ENCODE results near the gene ROR1. TPM values are rescaled to one million over a fixed set of nuclear protein-coding genes. Genes with fewer than 3 reads are reported as not detected.

ROR1 gene
- total RNA-seq, 1 experiment from 2014 or later, result 1.4 TPM

- H3K9me3 ChIP-seq, result no peaks in the 10 kb centered on the region
- DNase-seq, result no peak
- H3K27me3 ChIP-seq, result no peaks in the 10 kb centered on the region
- H3K36me3 ChIP-seq, result no peaks in the 10 kb centered on the region
- H3K4me3 ChIP-seq, result no peak overlapping the region
Observed at GRCh38 chr1:63854091-63854490, 80.3 kb downstream of the ROR1 start.

DNA sequence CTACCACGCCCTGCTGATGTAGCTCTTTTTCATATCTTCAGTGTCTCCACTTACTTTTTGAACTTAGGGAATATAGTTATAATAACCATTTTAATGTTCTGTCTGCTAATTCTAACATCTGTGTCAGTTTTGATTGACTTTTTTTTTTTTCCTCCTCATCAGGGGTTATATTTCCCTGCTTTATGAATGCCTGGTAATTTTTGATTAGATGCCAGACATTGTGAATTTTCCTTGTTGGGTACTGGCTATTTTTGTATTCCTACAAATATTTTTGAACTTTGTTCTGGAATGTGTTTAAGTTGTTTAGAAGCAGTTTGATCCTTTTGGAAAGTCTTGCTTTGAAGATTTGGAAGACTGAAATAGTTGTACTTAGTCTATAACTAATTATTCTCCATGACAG, 82.1 kb downstream of the ROR1 start:
- DNase-seq, result no peak
- Histone ChIP-seq H3K36me3 (no peaks in the 10 kb centered on the region), H3K9me3 (no peaks in the 10 kb centered on the region), H3K4me3 (no peak overlapping the region), H3K27me3 (no peaks in the 10 kb centered on the region)

- no peak for DNase-seq
- H3K36me3 ChIP-seq, result no peaks in the 10 kb centered on the region
- no peaks in the 10 kb centered on the region for H3K27me3 ChIP-seq
- no peak overlapping the region for H3K4me3 ChIP-seq
- no peaks in the 10 kb centered on the region for H3K9me3 ChIP-seq
Observed at GRCh38 chr1:63856924-63857323, 83.1 kb downstream of the ROR1 start.

GRCh38 chr1:63857478-63857877, 83.7 kb downstream of the ROR1 start:
- DNase-seq, result no peak
- no peaks in the 10 kb centered on the region for H3K27me3 ChIP-seq
- no peaks in the 10 kb centered on the region for H3K36me3 ChIP-seq
- H3K9me3 ChIP-seq, result no peaks in the 10 kb centered on the region
- no peak overlapping the region for H3K4me3 ChIP-seq

- H3K27me3 ChIP-seq, result no peaks in the 10 kb centered on the region
- H3K36me3 ChIP-seq, result no peaks in the 10 kb centered on the region
- no peak for DNase-seq
- no peaks in the 10 kb centered on the region for H3K9me3 ChIP-seq
- H3K4me3 ChIP-seq, result no peak overlapping the region
Observed at GRCh38 chr1:63858153-63858552, 84.3 kb downstream of the ROR1 start.

DNA sequence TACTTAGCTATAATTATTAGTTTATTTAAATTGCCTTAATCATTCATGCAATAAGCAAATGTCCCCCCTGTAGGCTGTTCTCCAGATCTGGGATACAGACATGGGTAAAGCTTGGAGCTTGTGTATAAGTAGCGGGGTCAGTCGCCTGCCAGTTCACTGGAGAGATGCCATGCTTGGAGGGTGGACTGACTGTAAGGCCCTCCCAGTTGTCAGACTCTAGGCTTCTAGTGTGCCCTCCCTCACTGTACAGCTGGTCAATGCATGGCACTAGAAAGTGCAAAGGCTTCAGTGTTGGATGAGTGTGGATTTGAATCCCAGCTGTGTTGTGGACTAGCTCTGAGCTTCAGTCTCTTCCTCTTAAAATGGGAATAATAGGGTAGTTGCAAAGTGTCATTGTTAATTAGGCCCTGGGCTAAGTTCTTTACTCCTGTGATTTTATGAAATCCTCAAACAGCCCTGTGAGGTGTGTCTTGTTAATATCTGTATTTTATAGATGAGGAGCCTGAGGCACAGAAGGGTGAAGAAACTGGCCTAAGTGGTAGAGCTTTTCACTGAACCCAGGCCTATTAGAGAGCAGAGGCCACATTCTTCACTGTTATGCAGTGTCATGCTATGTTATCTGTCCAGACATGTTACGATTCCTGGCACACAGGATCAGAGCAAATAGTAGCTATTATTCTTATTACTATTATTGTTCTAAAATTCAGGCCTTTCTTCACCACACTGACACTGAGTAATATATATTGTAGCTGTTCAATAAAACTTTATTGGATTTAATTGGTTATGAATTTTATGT, 85.9 kb downstream of the ROR1 start:
- no peak for DNase-seq
- Histone ChIP-seq H3K27me3 (no peaks in the 10 kb centered on the region), H3K4me3 (no peak overlapping the region), H3K36me3 (no peaks in the 10 kb centered on the region), H3K9me3 (no peaks in the 10 kb centered on the region)

- Histone ChIP-seq H3K27me3 (no peaks in the 10 kb centered on the region), H3K36me3 (no peaks in the 10 kb centered on the region), H3K4me3 (no peak overlapping the region), H3K9me3 (no peaks in the 10 kb centered on the region)
- no peak for DNase-seq
Observed at GRCh38 chr1:63861052-63861691, 87.4 kb downstream of the ROR1 start.

- H3K36me3 ChIP-seq, result no peaks in the 10 kb centered on the region
- H3K9me3 ChIP-seq, result no peaks in the 10 kb centered on the region
- DNase-seq, result no peak
- H3K4me3 ChIP-seq, result no peak overlapping the region
- H3K27me3 ChIP-seq, result no peaks in the 10 kb centered on the region
Observed at GRCh38 chr1:63863145-63863544, 89.3 kb downstream of the ROR1 start.

GRCh38 chr1:63864224-63864641, 90.4 kb downstream of the ROR1 start:
- no peaks in the 10 kb centered on the region for H3K9me3 ChIP-seq
- no peak overlapping the region for H3K4me3 ChIP-seq
- no peaks in the 10 kb centered on the region for H3K27me3 ChIP-seq
- H3K36me3 ChIP-seq, result no peaks in the 10 kb centered on the region
- DNase-seq, result no peak

DNA sequence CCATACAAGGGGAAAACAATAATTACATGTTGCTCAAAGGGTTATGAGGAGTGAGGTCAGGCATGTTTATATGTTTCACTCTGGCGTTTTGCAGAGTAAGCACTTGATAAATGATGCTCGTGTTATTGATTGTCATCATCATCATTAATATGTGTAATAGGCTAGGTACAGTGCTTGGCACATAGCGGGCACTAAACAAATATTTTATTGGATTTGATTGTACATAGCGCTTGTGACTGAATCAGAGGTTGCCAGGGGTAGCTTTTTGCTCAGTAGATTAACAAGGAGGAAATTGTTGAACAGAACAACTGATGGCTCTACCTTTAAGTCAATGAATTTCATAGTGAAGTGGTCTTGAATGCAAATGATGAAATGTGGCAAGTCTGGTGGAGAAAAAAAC, 91.7 kb downstream of the ROR1 start:
- Histone ChIP-seq H3K9me3 (no peaks in the 10 kb centered on the region), H3K36me3 (no peaks in the 10 kb centered on the region), H3K27me3 (no peaks in the 10 kb centered on the region), H3K4me3 (no peak overlapping the region)
- DNase-seq, result no peak

GRCh38 chr1:63866084-63866483, 92.3 kb downstream of the ROR1 start:
- Histone ChIP-seq H3K4me3 (no peak overlapping the region), H3K27me3 (no peaks in the 10 kb centered on the region), H3K36me3 (no peaks in the 10 kb centered on the region), H3K9me3 (no peaks in the 10 kb centered on the region)
- no peak for DNase-seq

GRCh38 chr1:63867429-63868176, 93.8 kb downstream of the ROR1 start:
- no peak for DNase-seq
- Histone ChIP-seq H3K9me3 (no peaks in the 10 kb centered on the region), H3K27me3 (no peaks in the 10 kb centered on the region), H3K4me3 (no peak overlapping the region), H3K36me3 (no peaks in the 10 kb centered on the region)

GRCh38 chr1:63868268-63868781, 94.5 kb downstream of the ROR1 start:
- H3K36me3 ChIP-seq, result no peaks in the 10 kb centered on the region
- H3K27me3 ChIP-seq, result no peaks in the 10 kb centered on the region
- no peak overlapping the region for H3K4me3 ChIP-seq
- no peaks in the 10 kb centered on the region for H3K9me3 ChIP-seq
- no peak for DNase-seq

DNA sequence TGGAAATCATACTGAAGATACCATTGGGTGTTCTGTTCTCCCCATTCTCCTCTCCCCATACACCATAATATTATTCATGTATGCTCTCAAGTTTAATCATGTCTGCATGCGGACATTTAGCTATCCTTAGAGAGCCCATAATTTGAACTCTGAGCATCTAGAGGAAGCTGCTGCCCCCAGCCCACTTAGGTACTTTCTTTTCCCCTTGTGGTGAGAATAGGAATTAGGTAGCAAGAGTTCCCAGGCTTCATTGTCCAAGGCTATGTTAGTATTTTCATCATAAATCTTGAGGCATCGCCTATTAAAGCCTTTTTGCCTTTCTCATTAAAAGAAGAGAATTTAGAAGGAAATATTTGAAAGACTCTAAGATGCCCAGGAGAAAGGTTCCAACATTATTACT, 96.3 kb downstream of the ROR1 start:
- Histone ChIP-seq H3K4me3 (no peak overlapping the region), H3K36me3 (no peaks in the 10 kb centered on the region), H3K27me3 (no peaks in the 10 kb centered on the region), H3K9me3 (no peaks in the 10 kb centered on the region)
- no peak for DNase-seq

- Histone ChIP-seq H3K36me3 (no peaks in the 10 kb centered on the region), H3K9me3 (no peaks in the 10 kb centered on the region), H3K27me3 (no peaks in the 10 kb centered on the region), H3K4me3 (no peak overlapping the region)
- DNase-seq, result no peak
Observed at GRCh38 chr1:63871463-63871862, 97.6 kb downstream of the ROR1 start.

- H3K4me3 ChIP-seq, result no peak overlapping the region
- H3K27me3 ChIP-seq, result no peaks in the 10 kb centered on the region
- DNase-seq, result no peak
- H3K9me3 ChIP-seq, result no peaks in the 10 kb centered on the region
- H3K36me3 ChIP-seq, result no peaks in the 10 kb centered on the region
Observed at GRCh38 chr1:63873751-63874150, 99.9 kb downstream of the ROR1 start.

DNA sequence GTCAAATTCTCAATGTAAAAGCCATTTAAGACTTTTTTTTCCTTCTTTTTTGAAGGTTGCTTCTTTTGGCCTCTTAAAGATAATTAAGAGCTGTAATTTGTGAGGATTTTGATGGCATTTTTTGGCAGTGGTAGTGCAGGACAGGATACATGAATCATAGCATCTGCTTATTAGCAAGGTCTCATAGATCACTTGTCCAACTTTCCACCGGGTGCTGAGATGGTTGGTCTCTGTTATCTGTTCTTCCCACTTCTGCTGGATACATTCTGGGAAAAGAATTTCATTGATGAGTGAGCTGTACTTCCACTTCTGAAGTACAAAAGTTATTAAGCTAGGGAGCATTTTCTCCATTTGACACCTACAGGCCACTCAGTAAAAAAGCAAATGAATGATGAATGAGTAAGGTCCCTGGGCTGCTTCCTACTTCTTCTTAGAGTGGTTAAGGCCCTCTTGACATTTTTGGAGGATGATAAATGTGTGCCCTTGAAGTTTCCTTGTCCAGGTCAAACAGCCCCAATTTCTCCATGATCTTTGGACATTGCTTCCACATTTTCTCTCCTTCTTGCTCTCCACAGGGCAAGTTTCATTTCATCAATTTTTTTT, 100.6 kb downstream of the ROR1 start:
- H3K4me3 ChIP-seq, result no peak overlapping the region
- no peak for DNase-seq

More for the DNA sequence above, 100.6 kb downstream of the ROR1 start:
- Histone ChIP-seq H3K9me3 (no peaks in the 10 kb centered on the region), H3K36me3 (no peaks in the 10 kb centered on the region), H3K27me3 (no peaks in the 10 kb centered on the region)
